CD14-positive monocyte (primary cell): ENCODE results near the gene TEAD4. TPM values are rescaled to one million over a fixed set of nuclear protein-coding genes. Genes with fewer than 3 reads are reported as not detected.

Source experiments
- DNase-seq, 3 donors: peaks; one replicate each; pipeline ENCODE4 v3.0.0-alpha.2; 2011 to 2022
- H2AFZ ChIP-seq: 2 replicates; pipeline ENCODE4 v1.6.0; 2012; ENCODE audit warnings: mild to moderate bottlenecking, low read depth, low read length, inconsistent platforms; ENCODE audit not compliant: insufficient read depth, poor library complexity, severe bottlenecking
- H3K27ac ChIP-seq, 2 donors: 1 replicate in 1 of 2; 2 replicates in 1 of 2; pipeline ENCODE4 v1.5.1; 2012 to 2013; ENCODE audit warnings: low read length in 2 of 2, control low read depth in 1 of 2, inconsistent platforms in 1 of 2, low read depth in 1 of 2, mild to moderate bottlenecking in 1 of 2
- H3K27me3 ChIP-seq, 2 donors: one replicate each; pipeline versions ENCODE4 v1.6.0 to v1.6.1; 2011 to 2013; ENCODE audit warnings: low read length in 2 of 2; ENCODE audit not compliant: control insufficient read depth in 2 of 2, insufficient read depth in 2 of 2
- H3K36me3 ChIP-seq, 2 donors: replicated peaks in 1 of 2; 1 replicate in 1 of 2; 2 replicates in 1 of 2; pipeline versions ENCODE4 v1.5.1 to v1.6.1; 2012 to 2013; ENCODE audit warnings: low read length in 2 of 2, control low read depth in 1 of 2, inconsistent platforms in 1 of 2, mild to moderate bottlenecking in 1 of 2; ENCODE audit not compliant: insufficient read depth in 2 of 2, control insufficient read depth in 1 of 2
- H3K4me1 ChIP-seq, 2 donors: 1 replicate in 1 of 2; 2 replicates in 1 of 2; pipeline versions ENCODE4 v1.5.1 to v1.6.1; 2012 to 2013; ENCODE audit warnings: low read length in 2 of 2, control low read depth in 1 of 2, inconsistent platforms in 1 of 2, mild to moderate bottlenecking in 1 of 2, moderate library complexity in 1 of 2; ENCODE audit not compliant: insufficient read depth in 2 of 2, control insufficient read depth in 1 of 2
- H3K4me2 ChIP-seq: replicated peaks from 2 replicates; pipeline ENCODE3; 2012; ENCODE audit warnings: low read length, moderate library complexity, mild to moderate bottlenecking; ENCODE audit not compliant: poor library complexity, severe bottlenecking; ENCODE audit errors: extremely low read depth
- H3K4me3 ChIP-seq, 3 experiments: fragments of 200-600 bp in 1 of 3; sonication (generic) in 1 of 3; replicated peaks in 1 of 3; 1 replicate in 2 of 3; 2 replicates in 1 of 3; pipeline ENCODE4 v1.5.1; 2011 to 2013; ENCODE audit warnings: low read length in 3 of 3, mild to moderate bottlenecking in 3 of 3, control low read depth in 2 of 3, low read depth in 2 of 3, inconsistent platforms in 1 of 3, moderate library complexity in 1 of 3
- H3K79me2 ChIP-seq: 2 replicates; pipeline ENCODE4 v1.6.0; 2012; ENCODE audit warnings: mild to moderate bottlenecking, control low read depth, inconsistent platforms, low read length, moderate library complexity; ENCODE audit not compliant: insufficient read depth
- H3K9ac ChIP-seq: 2 replicates; pipeline ENCODE4 v1.6.0; 2017; ENCODE audit warnings: low read length, mild to moderate bottlenecking; ENCODE audit not compliant: insufficient read depth, poor library complexity, severe bottlenecking
- H3K9me3 ChIP-seq, 2 donors: replicated peaks in 1 of 2; 1 replicate in 1 of 2; 2 replicates in 1 of 2; pipeline versions ENCODE4 v1.5.1 to v1.6.1; 2012 to 2013; ENCODE audit warnings: low read length in 2 of 2, control low read depth in 1 of 2; ENCODE audit not compliant: control insufficient read depth in 1 of 2, insufficient read depth in 1 of 2
- H4K20me1 ChIP-seq: 2 replicates; pipeline ENCODE4 v1.6.0; 2012; ENCODE audit warnings: mild to moderate bottlenecking, low read length, control low read depth, moderate library complexity; ENCODE audit not compliant: insufficient read depth
- H3K27ac Mint-ChIP-seq, 7 donors: one replicate each; pipeline ENCODE4 v1.8.0; 2020; ENCODE audit warnings: mild to moderate bottlenecking in 7 of 7, mixed read lengths in 7 of 7, moderate library complexity in 6 of 7, inconsistent platforms in 2 of 7
- H3K27me3 Mint-ChIP-seq, 3 donors: one replicate each; pipeline ENCODE4 v1.8.0; 2021 to 2022; ENCODE audit warnings: low read depth in 3 of 3, mild to moderate bottlenecking in 3 of 3, mixed read lengths in 3 of 3, moderate library complexity in 3 of 3, inconsistent platforms in 1 of 3
- H3K36me3 Mint-ChIP-seq, 2 donors: one replicate each; pipeline ENCODE4 v1.8.0; 2020; ENCODE audit warnings: mixed read lengths in 2 of 2, inconsistent platforms in 1 of 2, mild to moderate bottlenecking in 1 of 2
- H3K4me1 Mint-ChIP-seq: one replicate; pipeline ENCODE4 v1.8.0; 2020; ENCODE audit warnings: mild to moderate bottlenecking, mixed read lengths
- H3K4me3 Mint-ChIP-seq, 2 donors: one replicate each; pipeline ENCODE4 v1.8.0; 2020; ENCODE audit warnings: mild to moderate bottlenecking in 2 of 2, mixed read lengths in 2 of 2, moderate library complexity in 1 of 2
- H3K9me3 Mint-ChIP-seq, 7 donors: one replicate each; pipeline ENCODE4 v1.8.0; 2020 to 2022; ENCODE audit warnings: mixed read lengths in 7 of 7, mild to moderate bottlenecking in 6 of 7, moderate library complexity in 6 of 7, inconsistent platforms in 2 of 7
- CTCF ChIP-seq: fragments of 200-600 bp; IDR thresholded peaks from one replicate; pipeline ENCODE4 v1.8.0; 2022; ENCODE audit warnings: antibody characterized with exemption, mild to moderate bottlenecking
- WGBS: methylation state at CpG from one replicate; pipeline ENCODE4 v1.1.5; 2013; ENCODE audit warnings: missing lambda C conversion rate; ENCODE audit not compliant: insufficient coverage; 5-methylcytosine and 5-hydroxymethylcytosine counted together
- intact Hi-C, 2 donors: fragments of 100-400 bp; cut with micrococcal nuclease; formaldehyde crosslinking; loops; one replicate each; pipeline versions ENCODE4 v1.15.0 to v1.15.1; 2023
- polyA plus RNA-seq, 3 donors: library from polyadenylated mRNA; depleted of rRNA in 1 of 3; unstranded in 2 of 3; stranded (reverse) in 1 of 3; fragments of 300-500 nt in 2 of 3; fragments of >200 nt in 1 of 3; fragmentation: Illumina TruSeq in 2 of 3; gene quantifications; 1 replicate in 2 of 3; 2 replicates in 1 of 3; pipeline ENCODE4 v1.2.3, GENCODE V29; 2012 to 2021

Gene TEAD4
- polyA plus RNA-seq, 3 donors, result not detected

DNA sequence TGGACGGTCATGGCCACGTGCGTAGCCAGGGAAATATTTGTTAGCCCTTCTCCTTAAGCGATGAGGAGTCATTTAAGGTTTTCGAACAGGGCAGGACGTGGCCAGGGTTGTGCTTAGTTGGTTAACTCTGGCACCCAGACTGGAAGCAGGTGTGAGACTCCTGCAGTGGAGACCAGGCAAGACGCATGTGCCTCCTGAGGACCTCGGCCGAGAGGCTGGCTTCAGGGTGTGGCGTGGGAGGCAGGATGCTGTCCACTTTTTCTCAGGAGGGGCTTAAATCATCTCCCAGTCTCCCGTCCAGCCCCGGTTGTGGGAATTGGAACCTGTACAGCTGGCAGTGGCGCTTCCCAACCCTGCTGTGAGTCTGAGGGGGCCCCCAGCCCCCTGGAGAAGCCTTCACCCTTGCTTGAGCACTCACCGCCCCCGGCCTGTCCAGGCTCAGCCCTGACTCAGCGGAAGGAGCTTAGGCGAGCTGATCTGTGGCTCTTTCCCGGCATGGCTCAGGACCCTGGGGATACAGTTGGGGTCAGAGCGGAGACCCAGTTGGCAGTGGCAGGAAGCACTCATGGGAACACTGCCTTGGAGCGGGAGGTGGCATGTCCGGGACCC is 71.7 kb downstream of the TEAD4 start:
- H3K9ac ChIP-seq, result no peak overlapping the region
- intact Hi-C loops, result loop anchor here in 1 of 2 donors (10.0 kb wide), 1 partner anchor 176 kb away; the partner anchor contains the start of gene TEX52
- WGBS, result 93% methylated on average over 18 of the region's 21 CpGs

DNA sequence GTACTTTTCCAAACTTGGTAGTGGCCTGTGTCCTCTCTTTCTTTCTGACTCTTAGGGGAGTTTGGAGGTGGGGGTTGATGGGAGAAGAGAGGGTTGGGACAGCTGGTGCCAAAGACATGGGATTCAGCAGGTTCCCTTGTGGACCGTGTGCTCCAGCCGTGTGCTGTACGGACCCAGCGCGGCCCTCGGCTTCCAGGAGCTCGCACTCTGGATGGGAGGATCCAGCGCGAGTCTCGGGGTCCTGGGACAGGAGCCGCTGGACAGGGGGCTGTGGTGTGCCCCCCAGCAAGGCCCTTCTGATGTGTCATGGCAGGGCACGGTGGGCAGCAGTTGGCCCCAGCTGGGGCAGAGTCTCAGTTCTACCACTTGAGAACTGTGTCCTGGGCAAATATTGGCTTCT is 73.0 kb downstream of the TEAD4 start:
- intact Hi-C loops, result loop anchor here in 1 of 2 donors (10.0 kb wide), 1 partner anchor 177 kb away; the partner anchor contains the start of gene TEX52
- DNase-seq, result no peak
- peaks cover 0 to 3% (median under 1%) of the 10 kb centered on the region in 3 donors for H3K27me3 Mint-ChIP-seq
- TF ChIP-seq CTCF, result no peak
- H3K27ac ChIP-seq, result no peak overlapping the region
- H3K9me3 Mint-ChIP-seq, result no peaks in the 10 kb centered on the region
- H3K4me1 Mint-ChIP-seq, result no peaks in the 10 kb centered on the region
- WGBS, result 94% methylated on average over 12 of the region's 12 CpGs
- H2AFZ ChIP-seq, result no peak overlapping the region
- H3K4me1 ChIP-seq, result no peaks in the 10 kb centered on the region
- H3K36me3 Mint-ChIP-seq, result no peaks in the 10 kb centered on the region
- H3K27me3 ChIP-seq, result no peaks in the 10 kb centered on the region
- no peak overlapping the region for H3K9ac ChIP-seq
- no peak overlapping the region for H3K4me3 Mint-ChIP-seq
- H4K20me1 ChIP-seq, result no peaks in the 10 kb centered on the region
- no peak overlapping the region for H3K27ac Mint-ChIP-seq
- no peaks in the 10 kb centered on the region for H3K79me2 ChIP-seq
- H3K36me3 ChIP-seq, result no peaks in the 10 kb centered on the region
- H3K4me2 ChIP-seq, result no peak overlapping the region
- H3K4me3 ChIP-seq, result no peak overlapping the region
- no peaks in the 10 kb centered on the region for H3K9me3 ChIP-seq

More for the DNA sequence above, 71.7 kb downstream of the TEAD4 start:
- DNase-seq, result no peak
- TF ChIP-seq CTCF, result no peak
- Histone ChIP-seq H3K4me2 (no peak overlapping the region), H3K27ac (no peak overlapping the region), H3K9me3 (no peaks in the 10 kb centered on the region), H2AFZ (no peak overlapping the region), H3K79me2 (no peaks in the 10 kb centered on the region), H3K4me1 (no peaks in the 10 kb centered on the region), H3K36me3 (no peaks in the 10 kb centered on the region), H4K20me1 (no peaks in the 10 kb centered on the region), H3K4me3 (no peak overlapping the region), H3K27me3 (no peaks in the 10 kb centered on the region)
- no peaks in the 10 kb centered on the region for H3K9me3 Mint-ChIP-seq
- no peak overlapping the region for H3K27ac Mint-ChIP-seq
- no peak overlapping the region for H3K4me3 Mint-ChIP-seq
- H3K36me3 Mint-ChIP-seq, result no peaks in the 10 kb centered on the region
- H3K27me3 Mint-ChIP-seq, result peaks cover 0 to 6% (median 1%) of the 10 kb centered on the region in 3 donors
- H3K4me1 Mint-ChIP-seq, result no peaks in the 10 kb centered on the region
